GM21786 (cell line): ENCODE measurements around the gene ZFP62.

Source experiments
- ATAC-seq: cut with Tn5 transposase; IDR thresholded peaks from one replicate; pipeline ENCODE4 v1.9.1; 2021; ENCODE audit not compliant: unreplicated experiment

Gene ZFP62

GRCh38 chr5:180869587-180869986, 8.5 kb upstream of the ZFP62 start:
- no peak for ATAC-seq

- no peak for ATAC-seq
Observed at GRCh38 chr5:180868960-180869359, 7.9 kb upstream of the ZFP62 start.

DNA sequence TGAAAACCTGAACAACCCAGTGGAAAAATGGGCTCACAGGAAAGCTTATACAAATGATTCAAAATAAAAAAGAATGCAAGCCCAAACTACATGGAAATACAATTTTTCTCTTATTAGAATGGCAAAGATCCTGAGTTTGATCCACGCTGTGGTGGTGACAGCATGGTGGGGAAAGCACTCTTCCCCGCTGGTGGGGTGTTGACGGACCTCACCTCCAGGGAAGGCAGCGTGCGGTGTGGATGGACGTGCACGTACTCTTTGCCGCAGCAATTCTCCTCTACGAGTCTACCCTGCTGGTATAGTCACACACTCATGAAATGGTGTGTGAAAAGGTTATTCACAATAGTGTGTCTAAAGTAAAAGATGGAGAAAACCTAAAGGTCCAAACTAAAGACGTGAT, 5.9 kb upstream of the ZFP62 start:
- ATAC-seq, result no peak

DNA sequence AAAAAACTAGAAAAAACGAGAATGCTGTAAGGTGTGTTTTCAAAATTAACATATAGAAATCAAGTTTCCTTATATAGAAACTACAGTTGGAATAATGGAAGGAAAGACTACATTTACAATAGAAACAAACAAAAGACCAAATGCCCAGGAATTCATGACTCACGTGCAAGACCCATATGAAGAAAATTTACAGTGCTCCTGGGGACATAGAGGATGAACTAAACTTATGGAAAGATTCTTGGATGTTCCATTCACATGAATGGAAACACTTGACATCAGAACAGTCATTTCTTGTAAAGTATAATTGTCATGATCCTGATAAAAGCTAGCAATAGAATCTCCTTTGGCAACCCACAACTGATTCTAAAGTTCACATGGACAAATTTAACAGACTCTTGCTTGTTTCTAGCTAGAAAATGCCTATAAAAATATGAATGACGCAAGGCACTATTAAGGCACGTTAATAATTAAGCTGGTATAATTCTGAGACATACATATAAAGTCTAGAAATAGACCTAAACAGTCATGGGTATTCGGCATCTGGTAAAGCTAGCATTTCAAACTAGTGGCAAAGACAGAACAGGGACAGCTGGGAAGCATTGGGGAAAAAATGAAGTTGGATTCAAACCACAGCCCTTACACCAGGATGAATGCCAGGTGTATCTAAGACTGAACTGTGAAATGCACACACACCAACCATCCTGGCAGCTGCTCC, 5.1 kb upstream of the ZFP62 start:
- no peak for ATAC-seq

GRCh38 chr5:180862645-180863044, 1.6 kb upstream of the ZFP62 start:
- ATAC-seq, result no peak

DNA sequence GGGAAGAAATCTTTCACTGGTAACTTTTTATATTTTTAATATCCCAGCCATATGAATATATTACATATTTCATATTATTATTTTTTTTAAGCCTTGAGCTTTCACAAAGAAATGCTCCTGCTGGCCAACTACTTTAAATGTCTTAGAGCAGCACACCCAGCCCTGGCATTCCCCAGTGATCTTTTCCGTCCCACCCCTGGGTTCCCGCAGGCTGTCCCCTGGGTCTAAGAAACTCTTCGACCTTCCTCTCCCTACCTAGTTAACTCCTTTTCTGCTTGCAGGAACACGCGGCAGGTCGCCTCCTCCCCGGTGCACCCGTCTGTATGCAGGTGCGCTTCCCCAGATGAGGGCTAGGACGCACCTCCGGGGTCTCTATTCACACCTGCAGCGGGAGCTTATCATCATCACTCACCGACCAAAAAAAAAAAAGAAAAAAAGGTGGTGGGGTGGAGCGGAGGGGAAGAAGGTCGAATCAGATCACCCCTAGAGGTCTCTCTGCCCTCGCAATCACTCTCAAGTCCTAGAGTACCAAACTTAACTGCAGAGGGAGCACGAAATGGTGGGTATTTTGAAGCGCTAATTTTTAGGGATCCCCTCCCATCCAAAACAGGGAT, 696 bp downstream of the ZFP62 start:
- peak; percentile 55 for ATAC-seq

GRCh38 chr5:180858586-180858985, 2.5 kb downstream of the ZFP62 start:
- no peak for ATAC-seq

DNA sequence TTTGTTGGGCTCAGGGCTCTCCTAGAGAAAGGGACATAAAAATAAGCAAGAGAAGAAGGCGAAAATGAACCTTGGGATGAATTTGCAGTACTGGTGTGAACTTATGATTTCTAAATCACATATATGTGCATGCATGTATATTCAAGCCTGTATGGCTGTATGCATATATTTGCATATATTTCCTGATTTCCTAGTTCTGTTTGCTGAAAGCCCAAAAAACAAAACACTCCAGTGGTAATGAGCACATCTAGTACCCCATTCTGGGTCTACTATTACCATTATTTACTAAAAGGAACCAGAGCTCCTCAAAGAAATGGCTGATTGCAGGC, 7.3 kb downstream of the ZFP62 start:
- ATAC-seq, result no peak

DNA sequence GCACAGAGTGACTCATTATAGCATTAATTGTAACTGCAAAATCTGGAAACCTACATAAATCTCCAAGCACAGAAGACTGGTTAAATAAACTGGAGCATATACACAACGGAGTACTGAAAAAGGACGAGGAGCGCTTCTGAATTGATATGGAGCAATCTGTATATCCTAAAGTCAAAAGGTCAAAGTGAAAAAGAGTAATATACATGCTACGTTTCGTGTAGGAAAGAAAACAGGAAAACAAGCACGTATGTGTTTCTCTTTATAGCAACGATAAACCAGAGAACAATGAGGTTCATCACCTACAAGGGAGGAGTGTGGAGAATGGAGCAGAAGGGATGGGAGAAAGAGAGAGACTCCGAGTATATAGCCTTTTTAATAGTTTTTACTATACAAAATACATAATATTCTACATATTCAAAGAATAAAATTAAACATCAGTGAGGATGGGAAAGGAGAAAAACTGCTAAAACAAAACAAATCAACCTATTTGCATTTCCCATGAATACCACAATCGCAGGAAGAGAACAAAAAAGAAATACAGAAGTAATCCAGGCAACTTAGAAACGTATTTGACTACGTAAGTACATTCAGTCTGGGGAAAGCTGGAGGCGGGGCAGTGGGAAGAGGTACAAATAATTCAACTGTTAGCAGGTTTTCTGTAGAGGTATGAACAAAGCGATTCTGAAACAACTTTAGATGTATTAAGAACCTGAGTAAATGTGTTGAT, 7.8 kb downstream of the ZFP62 start:
- no peak for ATAC-seq

GRCh38 chr5:180852495-180852894, 8.6 kb downstream of the ZFP62 start:
- ATAC-seq, result no peak

DNA sequence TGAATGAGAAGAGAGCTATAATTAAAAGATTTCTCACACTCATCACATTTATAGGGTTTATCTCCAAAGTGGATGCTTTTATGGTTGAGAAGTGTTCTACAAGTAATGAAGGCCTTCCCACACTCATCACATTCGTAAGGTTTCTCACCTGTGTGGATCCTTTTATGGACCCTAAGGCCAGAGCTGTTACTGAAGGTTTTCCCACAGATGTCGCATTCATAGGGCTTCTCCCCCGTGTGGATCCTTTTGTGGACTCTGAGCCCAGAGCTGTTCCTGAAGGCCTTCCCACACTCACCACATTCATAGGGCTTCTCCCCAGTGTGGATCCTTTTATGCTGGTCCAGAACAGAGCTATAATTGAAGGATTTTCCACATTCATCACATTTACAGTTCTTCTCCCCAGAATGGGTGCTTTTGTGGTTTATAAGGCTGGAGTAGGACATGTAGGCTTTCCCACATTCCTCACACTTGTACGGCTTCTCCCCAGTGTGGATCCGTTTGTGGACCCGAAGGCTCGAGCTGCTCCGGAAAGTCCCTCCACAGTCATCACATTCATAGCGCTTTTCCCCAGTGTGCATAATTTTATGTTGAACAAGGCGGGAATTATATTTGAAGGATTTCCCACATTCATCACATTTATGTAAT, 10.5 kb downstream of the ZFP62 start:
- ATAC-seq, result no peak

- no peak for ATAC-seq
Observed at GRCh38 chr5:180849827-180850226, 11.2 kb downstream of the ZFP62 start.

GRCh38 chr5:180848878-180849277, 12.2 kb downstream of the ZFP62 start:
- ATAC-seq, result no peak

- no peak for ATAC-seq
Observed at GRCh38 chr5:180848265-180848664, 12.8 kb downstream of the ZFP62 start.

DNA sequence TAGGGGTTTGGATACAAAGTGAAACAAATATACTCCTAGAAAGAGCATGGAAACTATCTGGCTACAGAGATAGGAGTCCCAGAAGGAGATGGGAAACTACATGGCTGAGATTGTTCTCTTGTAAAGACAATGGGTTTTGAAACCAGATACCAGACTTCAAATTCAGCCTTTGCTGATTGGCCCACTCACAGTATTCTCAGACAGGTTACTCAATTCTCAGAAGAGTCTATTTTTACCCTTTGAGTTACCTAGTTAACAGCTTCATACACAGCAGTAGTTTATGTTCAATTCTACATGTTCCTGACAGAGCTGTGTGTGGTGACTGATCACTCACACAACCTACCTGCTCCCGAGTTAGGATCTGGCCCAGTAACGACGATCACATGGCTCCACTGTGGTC, 14.1 kb downstream of the ZFP62 start:
- ATAC-seq, result no peak

DNA sequence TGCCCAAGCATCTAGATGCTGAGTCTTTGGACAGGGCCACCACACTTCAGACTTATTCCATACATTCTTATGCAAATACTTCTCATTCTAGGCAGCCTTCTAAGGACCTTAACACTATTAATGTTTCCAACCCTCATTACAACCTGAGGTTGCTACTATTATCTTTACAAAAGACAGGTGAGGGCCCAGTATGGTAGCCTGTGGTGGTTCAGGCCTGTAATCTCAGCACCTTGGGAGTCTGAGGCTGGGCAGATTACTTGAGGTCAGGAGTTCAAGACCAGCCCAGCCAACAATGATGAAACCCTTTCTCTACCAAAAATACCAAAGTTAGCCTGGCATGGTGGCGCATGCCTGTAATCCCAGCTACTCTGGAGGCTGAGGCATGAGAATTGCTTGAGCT, 16.2 kb downstream of the ZFP62 start:
- no peak for ATAC-seq

DNA sequence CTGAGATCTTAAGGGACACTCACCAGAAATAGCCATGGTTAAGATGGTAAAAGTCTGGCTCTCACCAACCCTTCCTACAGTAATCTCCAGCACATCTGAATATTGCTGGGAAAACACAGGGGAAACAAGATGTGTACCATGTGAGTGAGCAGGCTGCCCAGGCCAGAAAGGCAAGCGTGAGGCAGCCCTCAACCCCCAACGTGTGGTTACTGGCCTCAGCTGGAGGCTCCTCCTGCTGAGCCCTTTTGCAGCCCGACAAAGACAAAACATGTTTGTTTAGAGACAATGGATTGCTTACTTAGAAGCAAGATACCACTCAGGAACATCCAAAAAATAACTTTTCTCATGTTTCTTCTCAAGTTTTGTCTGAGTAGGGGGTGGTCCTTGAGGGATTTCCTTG, 16.6 kb downstream of the ZFP62 start:
- ATAC-seq, result no peak

DNA sequence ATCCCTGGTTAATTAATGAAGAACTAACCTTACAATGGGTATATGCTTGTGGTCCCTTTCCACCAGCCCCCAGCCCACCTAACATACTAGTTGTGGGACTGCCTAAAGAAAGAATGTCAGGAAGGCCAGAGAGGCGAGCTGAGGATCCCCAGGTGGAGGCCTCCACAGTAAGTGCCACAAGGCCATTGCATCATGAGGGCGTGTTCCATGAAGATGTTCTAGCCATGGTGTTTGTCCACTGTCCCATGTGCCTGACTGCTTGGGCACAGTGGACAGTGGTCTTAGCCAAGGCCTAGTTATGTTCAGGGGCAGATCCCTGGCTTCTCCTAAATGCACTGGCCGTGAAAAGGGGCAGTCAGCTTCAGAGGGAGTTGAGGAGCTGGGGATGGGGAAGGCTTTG, 21.1 kb downstream of the ZFP62 start:
- no peak for ATAC-seq

GRCh38 chr5:180839227-180839626, 21.8 kb downstream of the ZFP62 start:
- no peak for ATAC-seq

GRCh38 chr5:180837478-180837877, 23.6 kb downstream of the ZFP62 start:
- no peak for ATAC-seq

DNA sequence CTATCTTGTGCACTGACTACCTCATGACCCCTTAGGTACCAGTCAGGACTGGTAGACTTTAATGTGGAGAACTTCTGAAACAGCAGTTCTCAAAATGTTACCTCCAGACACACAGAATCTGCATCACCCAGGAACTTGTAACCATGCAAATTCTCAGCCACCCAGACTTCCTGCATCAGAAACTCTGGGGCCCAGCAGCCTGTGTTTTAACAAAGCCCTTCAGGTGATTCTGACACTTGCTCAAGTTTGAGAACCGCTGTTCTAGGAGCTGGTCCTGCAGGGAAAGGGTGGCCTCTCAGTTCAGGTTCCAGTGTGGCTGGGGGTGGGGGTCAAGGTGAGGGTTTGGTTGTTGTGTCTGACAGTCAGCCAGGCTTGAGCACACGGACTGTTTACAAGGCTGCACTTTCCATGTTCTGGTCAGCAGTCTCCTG, 28.4 kb downstream of the ZFP62 start:
- ATAC-seq, result peak; percentile 50
